Caco-2 (cell line): Measurements from ENCODE around the gene CRYGD. TPM values are rescaled to one million over a fixed set of nuclear protein-coding genes. Genes with fewer than 3 reads are reported as not detected.

Source experiments
- BruUV-seq: library from RNA; stranded (reverse); fragments of 400-500 nt; replicated peaks from 2 replicates; lab custom pipeline; 2021; lab: Mats Ljungman, UMichigan
- CTCF ChIA-PET: fragments of 300-600 bp; sonication (Branson Sonifier 250); formaldehyde crosslinking; loops from one replicate; lab custom pipeline; 2022; ENCODE audit warnings: antibody characterized with exemption; lab: Charles Lee
- POLR2A ChIA-PET: fragments of 300-600 bp; sonication (Branson Sonifier 250); formaldehyde crosslinking; loops from one replicate; lab custom pipeline; 2022; ENCODE audit warnings: antibody characterized with exemption; lab: Charles Lee
- DNase-seq, 2 experiments: peaks; one replicate each; pipeline versions ENCODE4 v3.0.0 to v3.0.0-alpha.2; 2020 to 2022
- H3K27me3 ChIP-seq: replicated peaks from 2 replicates; pipeline ENCODE4 v1.6.0; 2011; ENCODE audit warnings: low read length; ENCODE audit not compliant: control insufficient read depth, insufficient read depth
- H3K36me3 ChIP-seq: 2 replicates; pipeline ENCODE4 v1.5.1; 2011; ENCODE audit warnings: low read length; ENCODE audit not compliant: control insufficient read depth, insufficient read depth
- H3K4me1 ChIP-seq: fragments of 250-450 bp; sonication (Bioruptor Pico); 2 replicates; pipeline ENCODE4 v1.5.1; 2020; ENCODE audit warnings: mild to moderate bottlenecking
- H3K4me3 ChIP-seq: 2 replicates; pipeline ENCODE4 v1.5.1; 2011; ENCODE audit warnings: low read depth, mild to moderate bottlenecking, control low read depth, low read length
- H3K9me3 ChIP-seq: fragments of 250-450 bp; sonication (Bioruptor Pico); 2 replicates; pipeline ENCODE4 v1.5.1; 2020; ENCODE audit warnings: mild to moderate bottlenecking, moderate library complexity
- H3K27ac Mint-ChIP-seq: one replicate; pipeline ENCODE4 v1.8.0; 2022; ENCODE audit warnings: mixed read lengths; ENCODE audit not compliant: unreplicated experiment
- H3K27me3 Mint-ChIP-seq: one replicate; pipeline ENCODE4 v1.8.0; 2022; ENCODE audit warnings: mixed read lengths; ENCODE audit not compliant: insufficient read depth, unreplicated experiment
- H3K36me3 Mint-ChIP-seq: one replicate; pipeline ENCODE4 v1.8.0; 2022; ENCODE audit warnings: mild to moderate bottlenecking, mixed read lengths; ENCODE audit not compliant: insufficient read depth, unreplicated experiment
- H3K4me1 Mint-ChIP-seq: one replicate; pipeline ENCODE4 v1.8.0; 2022; ENCODE audit warnings: low read depth, mixed read lengths; ENCODE audit not compliant: unreplicated experiment
- H3K4me3 Mint-ChIP-seq: one replicate; pipeline ENCODE4 v1.8.0; 2022; ENCODE audit warnings: mild to moderate bottlenecking, moderate library complexity, mixed read lengths; ENCODE audit not compliant: unreplicated experiment
- H3K9me3 Mint-ChIP-seq: one replicate; pipeline ENCODE4 v1.8.0; 2022; ENCODE audit warnings: mixed read lengths; ENCODE audit not compliant: unreplicated experiment
- CTCF ChIP-seq, 2 experiments: fragments of 200-600 bp in 1 of 2; IDR thresholded peaks; 1 replicate in 1 of 2; 2 replicates in 1 of 2; pipeline versions ENCODE4 v1.5.1 to v1.8.0; 2011 to 2022; ENCODE audit warnings: antibody characterized with exemption in 1 of 2, control low read depth in 1 of 2, inconsistent platforms in 1 of 2, low read depth in 1 of 2, low read length in 1 of 2, mild to moderate bottlenecking in 1 of 2, moderate library complexity in 1 of 2; ENCODE audit not compliant: insufficient read depth in 1 of 2, severe bottlenecking in 1 of 2, unreplicated experiment in 1 of 2
- intact Hi-C: fragments of 100-400 bp; cut with micrococcal nuclease; formaldehyde crosslinking; loops from one replicate; pipeline ENCODE4 v1.10.0; 2022; ENCODE audit not compliant: unreplicated experiment
- total RNA-seq: library from RNA; stranded (reverse); gene quantifications from 2 replicates; pipeline ENCODE4 v1.2.3, GENCODE V29; 2022

The CRYGD gene
- total RNA-seq, 1 experiment from 2014 or later, result not detected

DNA sequence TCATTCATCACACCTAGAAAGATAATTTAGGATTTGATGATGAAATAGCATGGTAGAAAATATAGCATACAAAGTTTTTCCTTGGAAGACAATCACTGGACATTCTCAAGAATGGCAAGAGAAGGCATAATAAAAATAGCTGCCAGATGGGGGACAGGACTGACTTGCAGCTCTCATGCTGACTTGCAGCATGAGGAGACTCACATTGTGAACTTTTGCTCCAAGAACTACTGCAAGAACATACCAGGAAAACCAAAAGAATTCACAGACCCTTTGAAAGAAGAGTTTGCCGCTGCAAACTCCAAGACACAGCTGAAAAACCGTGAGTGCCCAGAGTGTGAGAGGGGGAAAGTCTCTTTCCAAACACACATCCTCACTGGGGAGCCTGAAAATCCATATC lies 47.0 kb downstream of the CRYGD start:
- ChIA-PET POLR2A (no interaction called here), CTCF (interaction anchor here (1.9 kb wide), 2 partner anchors 37 to 331 kb away, joined by 4 to 7 read pairs; no protein-coding TSS in a partner anchor)
- no peak overlapping the region for H3K27ac Mint-ChIP-seq
- no peaks in the 10 kb centered on the region for H3K36me3 Mint-ChIP-seq
- no peak overlapping the region for H3K4me3 Mint-ChIP-seq
- BruUV-seq, result no TSS peak
- TF ChIP-seq CTCF (IDR thresholded peaks at IDR 0.05; ENCODE audit: insufficient read depth in 1 of 2, low read depth in 1 of 2, low read length in 1 of 2, severe bottlenecking in 1 of 2, unreplicated experiment in 1 of 2), result no peak
- H3K9me3 Mint-ChIP-seq, result peaks cover 20% of the 10 kb centered on the region
- intact Hi-C loops, result loop anchor here (10.0 kb wide), 1 partner anchor 452 kb away; the partner anchor contains the start of gene METTL21A
- Histone ChIP-seq H3K4me3 (no peak overlapping the region), H3K36me3 (no peaks in the 10 kb centered on the region), H3K9me3 (no peaks in the 10 kb centered on the region; the same call in 1 of the 2 replicates), H3K27me3 (no peaks in the 10 kb centered on the region), H3K4me1 (0 out of 2 replicates have a peak, but pooled peaks cover 5% of the 10 kb centered on the region)
- peaks cover 2% of the 10 kb centered on the region for H3K27me3 Mint-ChIP-seq
- peaks cover 18% of the 10 kb centered on the region for H3K4me1 Mint-ChIP-seq
- DNase-seq, result no peak

- intact Hi-C loops, result loop anchor here (10.0 kb wide), 1 partner anchor 450 kb away; the partner anchor contains the start of gene METTL21A
- Mint-ChIP-seq H3K36me3 (no peaks in the 10 kb centered on the region), H3K9me3 (peaks cover 6% of the 10 kb centered on the region), H3K4me1 (peaks cover 18% of the 10 kb centered on the region), H3K27me3 (no peaks in the 10 kb centered on the region), H3K4me3 (no peak overlapping the region), H3K27ac (no peak overlapping the region)
- BruUV-seq, result no TSS peak
- H3K27me3 ChIP-seq, result no peaks in the 10 kb centered on the region
- ChIA-PET CTCF (interaction anchor here (0.9 kb wide), 1 partner anchor 329 kb away, joined by 5 read pairs; no protein-coding TSS in a partner anchor), POLR2A (no interaction called here)
- H3K4me1 ChIP-seq, result 0 out of 2 replicates have a peak, but pooled peaks cover 5% of the 10 kb centered on the region
- no peak overlapping the region for H3K4me3 ChIP-seq
- DNase-seq, result no peak
- no peaks in the 10 kb centered on the region for H3K36me3 ChIP-seq
- H3K9me3 ChIP-seq, result no peaks in the 10 kb centered on the region; the same call in 1 of the 2 replicates
- TF ChIP-seq CTCF (IDR thresholded peaks at IDR 0.05; ENCODE audit: insufficient read depth in 1 of 2, low read depth in 1 of 2, low read length in 1 of 2, severe bottlenecking in 1 of 2, unreplicated experiment in 1 of 2), result no peak
Observed at GRCh38 chr2:208074610-208075356, 49.5 kb downstream of the CRYGD start.

DNA sequence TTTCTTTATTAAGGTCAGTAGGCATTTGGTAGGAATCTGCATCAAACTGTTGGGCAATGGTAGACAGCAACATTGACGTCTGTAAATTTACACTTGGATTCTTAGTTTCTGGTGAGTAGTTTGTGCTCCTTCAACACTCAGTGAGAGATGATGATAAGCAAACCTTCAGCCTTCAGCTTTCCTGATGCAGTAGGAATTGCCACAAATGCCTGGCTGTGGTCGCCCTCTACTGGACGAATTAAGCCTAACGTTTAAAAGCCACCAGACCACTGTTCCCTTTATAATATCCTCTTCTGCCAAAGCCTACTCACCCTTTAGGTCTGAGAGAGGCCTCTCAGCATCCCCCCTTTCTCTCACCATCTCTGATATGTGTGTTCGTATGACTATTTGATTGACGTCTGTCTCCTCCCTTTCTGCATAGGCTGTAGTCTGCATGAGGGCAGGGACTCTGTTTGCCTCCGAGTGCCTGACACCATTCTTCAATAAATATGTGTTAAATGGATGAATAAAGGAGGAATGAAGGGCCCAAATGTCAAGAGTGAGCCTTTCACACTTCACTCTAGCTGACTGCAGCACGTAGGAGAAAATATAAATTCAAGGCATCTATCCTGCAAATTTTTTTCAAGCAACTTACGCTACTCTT lies 52.0 kb downstream of the CRYGD start:
- DNase-seq, result peak; percentile 73 to 83
- Mint-ChIP-seq H3K27ac (no peak overlapping the region), H3K4me1 (peaks cover 3% of the 10 kb centered on the region), H3K9me3 (no peaks in the 10 kb centered on the region), H3K4me3 (no peak overlapping the region), H3K27me3 (no peaks in the 10 kb centered on the region), H3K36me3 (no peaks in the 10 kb centered on the region)
- Histone ChIP-seq H3K27me3 (no peaks in the 10 kb centered on the region), H3K36me3 (no peaks in the 10 kb centered on the region), H3K4me3 (no peak overlapping the region), H3K9me3 (no peaks in the 10 kb centered on the region), H3K4me1 (no peaks in the 10 kb centered on the region)
- TF ChIP-seq CTCF (IDR thresholded peaks at IDR 0.05; ENCODE audit: insufficient read depth in 1 of 2, low read depth in 1 of 2, low read length in 1 of 2, severe bottlenecking in 1 of 2, unreplicated experiment in 1 of 2), result peak; percentile 84
- ChIA-PET CTCF (interaction anchor here (0.5 to 2.4 kb wide), 10 partner anchors 15 to 326 kb away, joined by 3 to 19 read pairs (median 3); partner anchors contain the start of gene FZD5), POLR2A (no interaction called here)
- no TSS peak for BruUV-seq
- intact Hi-C loops, result loop anchor here (1.0 to 10.0 kb wide), 4 partner anchors 99 to 448 kb away; partner anchors contain the start of gene METTL21A
